Tongue (tissue), 2 donors: ENCODE measurements around the gene HECTD4. TPM values are rescaled to one million over a fixed set of nuclear protein-coding genes. Genes with fewer than 3 reads are reported as not detected.
"Not testable (repeated sequence)": the region's sequence is repeated elsewhere in the genome, so short reads cannot be mapped to it uniquely, and the experiment has no call there.

ENCODE experiments used
- DNase-seq: peaks from one replicate; pipeline ENCODE4 v3.0.0-alpha.2; 2015
- total RNA-seq: library from RNA; depleted of rRNA; stranded (reverse); fragments of >200 nt; gene quantifications from one replicate; pipeline ENCODE4 v1.2.3, GENCODE V29; 2014

The HECTD4 gene
- total RNA-seq, 1 donor from 2014 or later: 63.0 TPM

DNA sequence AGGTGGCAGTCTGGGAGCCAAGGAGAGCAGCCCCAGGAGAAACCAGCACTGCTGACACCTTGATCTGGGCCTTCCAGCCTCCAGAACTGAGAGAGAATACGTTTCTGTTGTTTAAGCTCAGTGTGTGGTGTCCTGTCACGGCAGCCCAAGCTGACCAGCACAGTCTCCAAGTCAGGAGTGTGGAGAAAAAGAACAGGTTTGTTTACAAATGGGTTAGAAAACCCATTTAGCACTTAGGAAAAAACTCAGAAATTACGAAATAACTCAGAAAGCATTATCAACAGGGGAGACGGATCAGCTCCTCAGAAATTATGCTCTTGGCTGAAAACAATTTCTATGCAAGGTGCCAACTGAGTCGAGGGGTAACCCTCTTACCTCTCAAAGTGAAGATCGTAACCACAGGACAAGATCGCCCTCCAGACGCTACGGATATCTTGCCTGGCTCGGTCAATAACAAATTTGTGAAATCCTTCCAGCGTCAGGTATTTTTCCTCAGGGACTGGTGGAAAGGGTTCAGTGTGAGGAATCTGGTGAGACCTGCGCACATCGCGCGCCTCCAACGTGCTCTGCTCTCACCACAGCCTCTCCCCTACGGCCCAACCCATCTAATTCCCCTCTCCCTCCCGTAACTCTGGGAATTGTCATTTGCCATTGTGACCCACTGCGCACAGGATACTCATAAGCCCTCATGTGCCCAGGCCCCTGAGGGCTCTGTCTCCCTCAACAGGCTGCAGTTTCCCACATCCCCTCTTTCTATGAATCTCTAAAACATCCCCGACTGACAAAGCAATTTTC, 206.7 kb downstream of the HECTD4 start:
- DNase-seq: no peak

DNA sequence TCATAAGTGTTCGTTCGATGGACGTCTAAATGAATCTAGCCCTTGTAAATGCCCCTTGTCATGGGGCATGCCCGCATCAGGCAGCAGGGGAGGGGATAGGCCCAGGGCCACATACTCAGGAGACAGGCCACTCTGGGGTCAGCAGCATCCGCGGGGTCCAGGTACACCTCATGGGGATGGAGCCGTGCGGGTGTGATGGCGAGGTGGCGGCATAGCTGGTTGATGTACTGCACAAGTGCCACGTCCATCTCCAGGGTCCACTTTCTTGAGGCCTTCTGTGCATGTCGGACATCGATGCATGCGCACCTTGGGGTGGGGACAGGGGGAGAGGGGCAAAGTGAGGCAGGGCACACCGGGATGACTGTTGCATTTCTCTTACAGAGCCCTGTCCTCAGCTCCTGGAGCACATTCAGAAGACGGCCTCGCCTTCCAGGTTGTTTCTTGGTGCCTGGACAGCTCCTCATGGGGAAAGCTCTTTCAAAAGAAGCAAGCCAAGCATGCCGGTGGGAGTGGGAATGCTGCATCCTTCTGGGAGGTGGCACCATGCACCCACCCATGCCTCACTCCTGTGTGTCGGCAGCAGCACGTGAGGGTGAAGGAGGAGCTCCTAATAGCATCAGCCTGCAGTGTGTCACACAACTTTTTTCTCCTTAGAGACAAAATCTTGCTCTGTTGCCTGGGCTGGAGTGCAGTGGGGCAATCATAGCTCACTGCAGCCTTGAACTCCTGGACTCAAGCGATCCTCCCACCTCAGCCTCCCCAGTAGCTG, 209.5 kb downstream of the HECTD4 start:
- DNase-seq: no peak

DNA sequence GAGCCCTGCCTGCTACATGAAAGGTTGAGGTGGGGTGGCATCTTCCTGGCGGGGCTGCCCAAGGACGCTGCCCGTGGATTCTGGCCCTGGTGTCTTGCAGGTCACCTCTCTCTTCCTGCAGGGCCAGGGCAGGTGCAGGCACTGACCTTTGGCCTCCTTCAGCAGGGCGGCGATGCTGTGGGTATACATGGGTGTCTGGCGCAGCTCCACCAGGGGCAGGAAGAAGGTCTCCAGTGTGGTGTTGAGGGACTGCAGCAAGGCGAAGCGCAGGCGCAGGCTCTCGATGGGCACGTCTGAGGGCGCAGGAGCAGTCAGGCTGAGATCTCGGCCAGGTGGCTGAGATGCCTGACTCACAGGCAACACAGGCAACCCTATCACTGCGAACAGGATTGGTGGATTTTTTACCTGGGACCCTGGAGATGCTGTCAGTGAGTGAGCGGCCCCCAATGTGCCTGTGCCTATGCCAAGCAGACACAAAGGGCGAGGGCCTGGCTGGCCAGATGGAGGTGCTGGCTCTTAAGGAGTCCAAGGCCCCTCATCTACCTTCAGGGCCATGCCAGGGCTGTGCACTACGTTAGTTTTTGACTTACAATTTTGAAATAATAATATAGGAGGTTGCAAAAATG, 211.1 kb downstream of the HECTD4 start:
- no peak for DNase-seq

DNA sequence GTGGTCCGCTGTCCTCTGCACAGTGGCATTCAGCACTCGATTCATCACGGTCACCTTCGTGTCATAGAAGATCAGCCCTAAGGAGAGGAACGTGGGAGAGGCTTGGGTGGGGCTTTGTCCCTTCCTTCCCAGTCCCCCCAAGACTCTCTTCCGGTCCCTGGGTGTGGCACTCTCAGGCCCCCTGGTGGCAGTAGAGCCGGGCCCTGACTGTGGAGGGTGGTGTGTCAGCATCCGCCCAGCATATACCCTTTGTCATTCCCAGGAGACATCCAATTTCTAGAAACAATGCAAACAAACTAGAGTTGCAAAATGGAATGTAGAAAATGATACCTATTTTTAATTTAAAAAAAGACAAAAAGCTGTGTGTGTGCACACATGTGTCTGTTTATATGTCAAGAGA, 211.9 kb downstream of the HECTD4 start:
- DNase-seq: no peak

DNA sequence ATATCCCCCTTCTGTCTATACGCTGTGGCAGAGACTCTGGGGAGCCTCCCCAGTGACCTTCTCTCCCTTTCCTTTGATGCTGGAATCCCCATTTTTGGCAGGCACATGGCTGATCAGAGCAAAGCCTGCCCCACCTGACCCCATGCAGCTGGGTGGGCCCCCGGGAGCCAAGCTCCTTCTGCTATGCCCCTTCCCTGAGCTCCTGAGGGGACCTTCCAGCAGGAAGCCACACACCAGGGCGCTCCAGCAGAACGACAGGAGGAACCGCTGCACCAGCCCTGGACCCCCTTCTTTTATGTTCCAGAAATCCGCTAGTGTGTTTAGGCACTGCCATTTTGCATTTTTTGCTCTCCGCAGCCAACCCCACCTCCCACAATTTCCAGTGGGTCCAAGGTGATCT, 212.3 kb downstream of the HECTD4 start:
- DNase-seq: no peak

DNA sequence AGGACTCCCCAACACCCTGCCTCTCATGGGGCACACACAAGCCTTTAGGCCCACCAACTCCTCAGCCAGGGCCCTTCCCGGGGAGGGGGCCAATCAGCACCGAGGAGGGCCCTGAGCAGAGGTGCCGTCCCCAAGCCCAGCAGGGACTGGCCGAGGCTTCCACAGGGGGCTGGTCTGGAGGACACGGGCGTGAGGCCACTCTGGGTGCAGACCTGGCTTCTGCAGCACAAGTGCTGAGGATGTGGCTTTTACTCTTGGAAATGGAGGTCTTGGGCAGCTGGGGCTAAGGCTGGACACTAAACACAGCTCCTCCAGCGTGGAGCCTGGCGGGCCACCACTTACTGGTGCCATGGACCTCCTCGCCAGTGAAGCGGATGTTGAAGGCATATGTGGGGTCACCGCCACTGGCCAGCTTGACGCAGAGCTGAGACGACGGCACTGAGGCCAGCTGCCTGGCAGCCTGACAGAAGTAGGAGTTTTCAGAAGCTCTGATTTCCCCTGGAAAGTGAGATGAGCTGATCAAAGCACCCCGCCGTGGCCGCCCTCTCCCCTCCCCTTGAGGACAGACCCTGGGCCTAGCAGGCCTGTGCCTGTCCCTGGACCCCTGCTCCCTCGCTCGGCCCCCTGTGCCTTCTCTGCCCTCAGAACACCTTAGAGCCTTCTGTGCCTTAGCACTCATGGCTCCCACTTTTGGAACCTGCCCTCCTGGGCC, 212.9 kb downstream of the HECTD4 start:
- DNase-seq: no peak

DNA sequence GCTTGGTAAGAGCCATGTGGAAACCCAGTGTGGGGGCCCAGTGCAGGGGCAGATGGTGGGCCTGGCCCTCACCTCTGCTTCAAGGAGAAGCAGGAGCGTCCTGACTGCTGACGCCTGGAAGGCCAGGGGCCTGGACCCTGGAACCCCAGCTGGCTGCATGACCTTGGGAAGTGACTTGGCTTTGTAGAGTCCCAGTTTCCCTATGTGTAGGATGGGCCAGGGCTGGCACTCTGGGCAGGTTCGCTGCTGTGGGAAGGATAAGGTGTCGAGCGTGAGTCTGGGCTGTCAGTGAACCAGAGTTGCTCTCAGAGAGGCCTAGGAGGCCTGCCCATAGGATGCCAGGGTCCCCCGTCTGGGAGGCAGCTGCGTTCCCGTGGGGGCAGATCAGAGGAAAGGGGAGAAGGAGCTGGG, 213.7 kb downstream of the HECTD4 start:
- DNase-seq: no peak

DNA sequence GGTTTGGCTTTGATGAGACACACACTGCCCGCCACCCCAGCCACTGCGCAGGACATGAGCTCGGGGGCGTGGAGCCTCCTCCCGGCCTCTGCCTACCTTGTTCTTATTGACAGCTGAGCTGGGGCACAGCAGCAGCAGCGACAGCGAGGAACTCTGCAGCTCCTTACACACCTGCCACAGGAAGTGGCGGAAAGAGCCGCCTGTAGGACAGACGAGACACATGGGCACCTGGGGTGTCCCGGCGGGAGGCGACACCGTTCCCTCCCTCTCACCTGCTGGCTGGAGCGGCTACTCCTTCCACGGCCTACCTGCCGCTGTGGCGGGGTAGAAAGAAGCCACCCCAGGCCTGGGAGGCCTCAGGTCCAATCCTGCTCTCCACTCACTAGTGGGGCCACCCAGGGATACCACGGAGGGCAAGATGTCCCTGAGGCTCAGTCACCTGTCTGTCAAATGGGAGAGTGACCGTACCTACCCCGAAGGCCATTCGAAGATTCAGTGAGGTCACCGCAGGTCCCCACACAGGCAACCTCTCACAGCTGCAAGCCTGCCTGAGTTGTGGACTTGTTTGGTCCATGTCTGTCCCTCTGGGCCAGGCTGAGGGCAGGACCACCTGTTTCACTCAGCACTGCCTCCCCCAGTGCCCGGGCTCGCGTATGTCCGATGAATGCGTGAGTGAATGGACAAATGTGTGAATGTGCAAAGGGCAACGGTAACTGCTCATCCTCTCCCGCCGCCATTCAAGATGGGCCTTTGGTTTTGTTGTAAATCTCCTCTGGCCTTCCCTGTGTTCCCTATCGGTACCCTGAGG, 214.3 kb downstream of the HECTD4 start:
- DNase-seq: no peak

DNA sequence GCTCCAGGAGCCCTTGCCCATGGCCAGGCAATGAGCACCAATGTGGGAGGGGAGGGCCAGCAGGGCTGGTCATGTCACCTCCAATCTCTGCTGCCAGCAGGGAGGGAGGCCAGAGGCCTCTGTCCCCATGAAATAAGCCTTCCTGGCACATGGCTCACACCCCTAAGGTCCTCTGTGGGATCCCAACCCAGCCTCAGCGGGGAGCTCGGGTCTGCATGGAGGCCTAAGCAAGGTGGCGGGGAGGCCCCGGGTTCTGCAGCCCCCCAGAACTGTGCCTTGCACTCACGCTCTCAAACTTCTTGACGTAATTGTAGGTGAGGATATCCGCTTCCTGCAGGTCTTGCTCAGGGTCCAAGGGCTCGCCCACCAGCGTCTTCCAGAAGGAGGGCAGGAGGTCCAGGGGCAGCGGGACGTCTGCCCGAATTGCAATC, 215.2 kb downstream of the HECTD4 start:
- DNase-seq: no peak

DNA sequence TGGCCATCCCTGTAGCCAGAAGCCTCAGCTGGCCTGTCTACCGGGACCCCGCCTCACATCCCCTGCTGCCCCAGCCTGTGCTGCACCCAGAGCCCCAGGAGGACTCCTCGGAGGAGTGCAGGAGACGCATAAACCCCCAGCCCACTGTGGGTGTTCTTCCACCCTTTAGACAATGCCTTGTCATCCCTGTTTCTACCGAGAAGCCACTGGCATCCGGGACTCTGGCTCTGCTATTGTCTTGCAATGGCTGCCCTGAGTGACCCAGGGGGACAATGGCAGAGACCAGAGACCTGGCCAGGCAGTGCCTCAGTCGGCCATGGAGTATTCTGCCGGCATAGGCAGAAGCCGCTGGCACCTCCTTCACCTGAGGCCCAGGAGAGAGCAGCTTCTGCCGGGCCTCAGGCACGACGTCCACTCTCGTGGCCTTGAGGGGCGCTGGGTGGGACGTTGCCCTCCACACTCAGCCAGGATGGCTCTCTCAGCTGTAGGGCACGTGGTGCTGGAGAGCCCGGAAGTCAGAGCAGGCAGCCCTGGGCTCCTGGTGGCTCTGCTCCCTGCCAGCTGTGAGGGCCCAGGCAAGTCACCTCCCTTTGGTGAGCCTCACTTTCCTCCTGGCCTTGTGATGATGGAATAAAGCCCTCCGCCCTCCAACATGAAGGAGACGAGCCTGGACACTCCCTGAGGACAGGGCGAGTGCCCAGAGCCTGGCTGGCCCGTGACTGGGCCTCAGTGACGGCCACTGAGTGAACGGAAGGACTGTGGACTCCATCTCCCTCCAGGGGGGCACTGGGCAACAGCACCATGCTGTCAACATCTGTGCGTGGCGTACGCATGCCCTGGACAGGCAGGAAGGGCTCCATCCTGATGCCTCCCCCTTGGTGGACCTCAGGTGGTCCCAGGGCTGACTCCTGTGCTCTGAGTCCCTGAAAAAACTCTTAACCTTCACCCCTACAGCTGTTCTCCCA, 215.9 kb downstream of the HECTD4 start:
- no peak for DNase-seq

DNA sequence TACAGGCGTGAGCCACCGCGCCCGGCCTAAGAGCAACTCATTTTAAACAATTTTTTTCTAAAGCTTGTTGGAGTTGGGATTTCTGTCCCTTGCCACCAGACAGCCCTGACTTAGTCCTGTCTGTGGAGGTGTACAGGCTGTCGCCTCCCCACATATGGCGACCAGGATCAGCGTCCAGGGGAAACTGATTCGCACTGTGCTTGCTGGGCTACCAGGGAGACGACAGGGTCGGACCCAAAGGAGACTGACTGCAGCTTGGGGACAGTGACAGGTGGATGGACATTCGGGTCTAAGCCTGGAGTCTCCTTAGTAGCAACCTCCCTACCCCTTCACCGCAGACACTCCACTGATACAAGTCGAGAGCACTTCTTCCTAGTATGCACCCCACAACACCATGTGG, 216.6 kb downstream of the HECTD4 start:
- no peak for DNase-seq

DNA sequence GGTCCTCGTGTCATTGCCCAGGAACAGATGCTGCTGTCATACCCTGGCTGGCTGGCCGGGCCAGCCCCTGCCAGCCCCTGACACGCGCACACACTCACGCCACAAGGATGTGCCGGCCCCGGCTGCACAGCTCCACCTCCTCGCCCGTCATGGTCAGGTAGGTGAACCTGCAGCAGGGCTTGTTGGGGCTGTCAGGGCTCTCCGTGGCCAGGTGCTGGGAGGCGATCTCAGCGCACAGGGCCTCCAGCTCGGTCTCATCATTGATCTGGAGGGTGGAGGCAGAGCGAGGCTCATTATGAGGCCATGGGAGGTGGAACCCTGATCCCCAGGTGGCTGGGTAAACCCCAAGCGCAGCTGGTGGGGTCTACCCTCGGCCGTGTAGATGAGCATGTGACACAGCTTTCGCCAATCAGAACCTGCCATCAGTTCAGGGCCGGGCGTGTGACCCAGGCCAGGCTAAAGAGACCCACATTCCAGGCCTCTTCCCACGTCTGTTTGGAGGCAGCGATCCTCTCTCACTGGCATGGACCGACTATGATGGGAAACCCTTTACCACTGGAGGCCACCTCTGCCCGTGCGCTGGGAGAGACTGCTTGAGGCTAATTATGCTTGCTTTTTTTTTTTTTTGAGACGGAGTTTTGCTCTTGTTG, 218.1 kb downstream of the HECTD4 start:
- DNase-seq: no peak

DNA sequence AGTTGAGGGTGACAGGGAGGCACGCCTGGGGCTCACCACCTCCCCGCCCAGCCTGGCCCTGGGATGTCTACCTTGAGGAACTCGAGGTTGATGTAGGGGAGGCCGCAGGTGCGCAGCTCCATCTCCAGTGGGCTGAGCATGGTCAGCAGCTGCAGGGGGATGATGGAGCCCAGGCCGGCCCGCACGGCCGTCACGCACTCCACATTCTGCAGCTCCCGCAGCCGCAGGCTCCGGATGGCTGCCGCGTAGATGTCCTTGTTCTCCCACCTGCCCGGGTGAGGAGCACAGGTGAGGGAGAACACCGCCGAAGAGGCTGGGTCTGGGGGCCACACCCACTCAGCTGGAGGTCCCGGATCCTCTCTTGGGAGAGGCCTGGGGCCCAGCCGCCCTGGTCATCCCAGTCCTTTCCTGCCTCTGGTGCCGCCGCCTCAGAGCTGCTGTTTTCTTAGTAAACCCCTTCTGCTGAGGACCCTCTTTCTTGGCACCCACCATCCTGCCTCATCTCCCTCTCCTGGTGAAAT, 218.7 kb downstream of the HECTD4 start:
- DNase-seq: no peak

DNA sequence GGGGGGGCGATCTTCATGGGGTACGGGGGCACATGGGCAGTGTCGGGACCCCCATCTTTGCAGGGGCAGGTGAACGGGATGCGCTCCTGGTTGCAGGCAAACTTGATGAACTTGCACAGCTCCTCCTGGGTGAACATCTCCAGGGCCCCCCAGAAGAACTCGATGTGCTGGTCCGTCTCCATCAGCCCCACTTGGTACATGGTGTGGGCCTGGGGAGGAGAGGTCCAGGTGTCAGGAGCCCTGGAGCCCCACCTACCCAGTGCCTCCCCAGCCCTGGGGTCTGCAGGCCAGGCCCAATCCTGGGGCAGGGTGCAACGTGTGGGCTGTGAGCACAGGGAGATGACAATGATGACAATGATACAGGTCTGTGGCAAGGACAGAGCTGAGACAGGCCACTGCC, 219.2 kb downstream of the HECTD4 start:
- DNase-seq: no peak

DNA sequence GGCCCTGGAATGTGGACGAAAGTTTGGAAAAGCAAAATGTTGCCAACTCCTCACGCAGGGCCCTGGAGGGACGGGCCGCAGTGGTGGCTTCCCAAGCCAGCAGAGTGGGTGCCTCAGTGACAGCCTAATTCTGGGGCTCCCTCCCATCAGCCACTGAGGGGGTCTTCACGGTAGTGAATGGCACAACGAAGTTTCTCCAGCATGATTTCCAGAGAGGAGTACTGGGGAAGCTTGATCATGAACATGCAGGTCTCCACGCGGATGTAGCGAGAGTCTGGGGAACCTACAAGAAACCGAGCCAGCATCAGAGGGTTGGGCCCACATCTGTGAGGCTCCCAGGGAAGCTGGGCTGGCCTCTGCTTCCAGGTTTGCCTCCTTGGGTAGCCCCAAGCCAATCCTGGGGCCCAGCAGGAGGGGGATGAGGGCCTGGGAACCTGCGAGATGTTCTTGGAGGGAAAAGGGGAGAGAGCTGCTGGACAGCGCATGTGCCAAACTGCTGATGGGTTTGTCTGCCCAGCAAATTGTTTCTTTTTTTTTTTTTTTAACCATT, 219.9 kb downstream of the HECTD4 start:
- no peak for DNase-seq

DNA sequence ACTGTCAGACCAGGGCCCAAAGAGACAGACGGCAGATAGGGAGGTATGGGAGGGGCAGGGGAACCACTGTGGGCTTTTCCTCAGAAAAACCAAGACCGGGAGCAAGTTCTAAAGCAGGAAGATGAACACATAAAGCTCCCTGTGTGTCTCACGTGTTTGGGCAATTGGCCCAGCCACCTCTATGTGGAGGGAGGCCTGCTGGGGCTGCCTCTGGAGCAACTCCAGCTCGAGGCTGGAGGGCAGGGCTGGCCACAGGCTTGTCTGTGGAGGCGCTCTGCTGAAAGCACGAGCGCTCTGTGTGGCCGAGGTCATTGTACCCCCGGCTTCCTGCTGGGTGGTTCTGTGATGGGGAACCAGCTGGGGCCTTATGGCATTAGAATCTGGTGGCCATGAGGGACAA, 220.5 kb downstream of the HECTD4 start:
- DNase-seq: no peak

DNA sequence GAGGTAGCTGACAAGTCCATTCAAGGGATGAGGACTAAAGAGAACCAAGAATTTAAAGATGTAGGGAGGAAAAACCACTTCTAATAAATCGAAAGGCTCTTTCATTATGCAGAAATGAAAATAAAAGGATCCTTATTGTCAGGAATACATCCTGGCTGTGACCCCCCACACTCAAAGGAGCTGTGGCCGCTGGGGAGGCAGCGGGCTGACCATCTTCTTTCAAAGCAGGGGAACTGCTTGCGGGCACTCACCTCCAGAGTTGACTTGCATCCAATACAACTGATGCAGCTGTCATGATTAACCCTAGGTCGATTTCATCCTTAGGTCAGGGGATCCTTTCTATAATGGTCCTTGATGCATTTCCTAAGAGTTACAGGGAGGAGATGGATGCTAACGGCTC, 221.6 kb downstream of the HECTD4 start:
- no peak for DNase-seq

DNA sequence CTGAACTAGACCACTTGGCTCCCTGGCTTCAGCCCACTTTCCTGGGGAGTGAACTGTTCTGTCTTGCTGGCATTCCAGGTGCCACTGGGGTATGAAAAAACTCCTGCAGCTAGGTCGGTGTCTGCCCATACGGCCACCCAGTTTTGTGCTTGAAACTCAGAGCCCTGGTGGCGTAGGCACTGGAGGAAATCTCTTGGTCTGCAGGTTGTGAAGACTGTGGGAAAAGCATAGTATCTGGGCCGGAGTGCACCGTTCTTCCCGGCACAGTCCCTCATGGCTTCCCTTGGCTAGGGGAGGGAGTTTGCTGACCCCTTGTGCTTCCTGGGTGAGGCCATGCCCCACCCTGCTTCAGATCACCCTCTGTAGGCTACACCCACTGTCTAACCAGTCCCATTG, 223.1 kb downstream of the HECTD4 start:
- DNase-seq: no peak

DNA sequence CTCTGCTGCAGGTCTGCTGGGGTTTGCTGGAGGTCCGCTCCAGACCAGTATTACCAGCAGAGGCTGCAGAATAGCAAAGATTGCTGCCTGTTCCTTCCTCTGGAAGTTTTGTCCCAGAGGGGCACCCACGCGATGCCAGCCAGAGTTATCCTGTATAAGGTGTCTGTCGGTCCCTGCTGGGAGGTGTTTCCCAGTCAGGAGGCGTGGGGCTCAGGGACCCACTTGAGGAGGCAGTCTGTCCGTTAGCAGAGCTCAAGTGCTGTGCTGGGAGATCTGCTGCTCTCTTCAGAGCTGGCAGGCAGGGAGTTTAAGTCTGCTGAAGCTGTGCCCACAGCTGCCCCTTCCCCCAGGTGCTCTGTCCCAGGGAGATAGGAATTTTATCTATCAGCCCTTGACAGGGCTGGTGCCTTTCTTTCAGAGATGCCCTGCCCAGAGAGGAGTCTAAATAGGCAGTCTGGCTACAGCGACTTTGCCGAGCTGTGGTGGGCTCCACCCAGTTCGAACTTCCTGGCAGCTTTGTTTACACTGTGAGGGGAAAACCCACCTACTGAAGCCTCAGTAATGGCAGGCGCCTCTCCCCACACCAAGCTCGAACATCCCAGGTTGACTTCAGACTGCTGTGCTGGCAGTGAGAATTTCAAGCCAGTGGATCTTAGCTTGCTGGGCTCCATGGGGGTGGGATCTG, 223.6 kb downstream of the HECTD4 start:
- DNase-seq: not testable (repeated sequence)
